ENCODE measurements around the gene KRTAP17-1.
"Not testable (repeated sequence)": the region's sequence is repeated elsewhere in the genome, so short reads cannot be mapped to it uniquely, and the experiment has no call there.

Gene KRTAP17-1

DNA sequence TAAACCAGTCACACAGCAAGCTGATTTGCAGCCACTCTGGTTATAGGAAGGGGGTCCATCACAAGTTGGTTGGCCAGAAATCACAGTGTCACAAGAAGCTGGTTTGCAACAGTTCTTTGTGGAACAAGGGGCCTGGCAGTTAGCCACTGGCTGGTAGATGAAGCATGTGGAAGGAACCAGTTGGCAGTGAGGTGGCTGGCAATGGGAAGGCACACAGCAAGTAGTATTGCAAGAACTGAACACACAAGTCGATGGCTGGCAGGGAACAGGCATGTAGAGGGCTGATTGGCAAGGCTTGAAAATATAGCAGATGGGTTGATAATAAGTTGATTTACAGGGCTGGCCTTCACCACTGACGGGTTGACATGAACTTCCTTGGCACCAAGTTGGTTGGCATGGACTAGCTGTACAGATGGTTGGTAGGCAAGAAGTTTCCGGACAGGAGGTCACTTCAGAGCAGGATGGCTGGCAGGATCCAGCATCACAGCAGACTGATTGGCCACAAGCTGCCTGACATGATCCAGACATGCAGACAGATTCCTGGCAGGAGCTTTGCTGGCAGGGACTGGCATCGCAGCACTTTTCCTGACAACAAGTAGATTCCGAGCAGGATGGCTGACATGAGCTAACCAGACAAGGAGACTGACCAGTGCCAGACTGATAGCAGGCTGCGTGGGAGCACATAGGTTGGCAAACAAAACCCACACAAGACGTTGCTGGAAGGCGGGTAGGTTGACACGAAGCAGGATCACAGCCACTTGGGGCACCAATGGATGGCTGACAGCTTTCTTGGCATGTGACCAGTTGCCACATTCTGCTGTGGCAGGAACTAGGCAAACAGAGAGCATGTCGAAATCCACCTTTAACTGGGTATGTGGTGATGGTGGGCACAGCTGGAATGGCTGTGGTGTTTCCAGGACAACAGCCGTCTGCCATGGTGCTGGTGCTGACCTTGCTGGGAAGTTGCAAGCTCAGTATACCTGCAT lies 13.3 kb downstream of the KRTAP17-1 start, which contains the start of gene KRTAP29-1:
Gene KRTAP29-1 (minus strand): TSS at position 936 of the 986 bp plus-strand sequence. CDS start 0 bp downstream, at position 936.
- peak; percentile 95 to 100 for DNase-seq

- no peak for DNase-seq
These were observed 14.2 kb downstream of the KRTAP17-1 start for GRCh38 chr17:41301204-41301790.

DNA sequence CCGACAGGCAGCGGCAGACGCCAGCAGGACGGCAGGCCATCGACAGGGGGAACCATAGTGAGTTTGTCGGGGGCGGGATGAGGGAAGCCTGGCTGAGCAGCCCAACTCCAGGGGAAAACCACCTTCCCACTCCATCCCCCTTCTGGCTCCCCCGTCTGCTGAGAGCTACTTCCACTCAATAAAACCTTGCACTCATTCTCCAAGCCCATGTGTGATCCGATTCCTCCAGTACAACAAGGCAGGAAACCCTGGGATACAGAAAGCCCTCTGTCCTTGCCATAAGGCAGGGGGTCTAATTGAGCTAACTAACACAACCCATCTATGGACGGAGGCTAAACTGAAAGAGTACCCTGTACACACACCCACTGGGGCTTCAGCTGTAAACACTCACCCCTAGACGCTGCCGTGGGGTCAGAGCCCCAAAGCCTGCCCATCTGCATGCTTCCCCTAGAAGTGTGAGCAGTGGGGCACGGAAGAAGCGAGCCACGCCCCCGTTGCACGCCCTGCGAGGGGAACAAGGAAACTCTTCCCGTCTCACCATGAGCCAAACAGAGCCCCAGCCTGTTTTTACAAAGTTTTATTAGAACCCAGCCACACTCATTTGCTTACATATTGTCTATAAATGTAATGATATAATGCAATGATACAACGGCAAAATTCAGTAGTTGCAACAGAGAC lies 16.9 kb downstream of the KRTAP17-1 start:
- no peak for DNase-seq

- no peak for DNase-seq
These were observed 18.7 kb downstream of the KRTAP17-1 start for GRCh38 chr17:41296846-41297245.

DNA sequence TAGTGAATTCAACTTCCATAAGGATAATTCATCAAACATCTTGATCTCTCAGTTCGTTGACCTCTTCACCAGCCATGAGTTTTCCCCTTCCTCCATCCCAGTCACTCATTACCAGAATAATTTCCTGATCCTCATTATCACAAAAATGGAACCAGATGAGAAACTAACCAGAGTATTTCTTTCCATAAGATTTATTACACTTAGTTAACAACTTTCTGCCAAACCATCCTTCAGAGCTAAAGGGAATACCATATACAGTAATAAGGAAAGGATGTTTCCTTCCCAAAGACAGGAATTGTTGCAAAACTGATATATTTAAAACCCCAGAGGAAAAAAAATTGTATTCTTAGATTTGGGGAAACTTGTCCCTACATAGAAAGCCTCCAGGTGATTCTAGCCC lies 21.5 kb downstream of the KRTAP17-1 start:
- DNase-seq: no peak

- DNase-seq: no peak
These were observed 28.5 kb downstream of the KRTAP17-1 start for GRCh38 chr17:41287050-41287449.

DNA sequence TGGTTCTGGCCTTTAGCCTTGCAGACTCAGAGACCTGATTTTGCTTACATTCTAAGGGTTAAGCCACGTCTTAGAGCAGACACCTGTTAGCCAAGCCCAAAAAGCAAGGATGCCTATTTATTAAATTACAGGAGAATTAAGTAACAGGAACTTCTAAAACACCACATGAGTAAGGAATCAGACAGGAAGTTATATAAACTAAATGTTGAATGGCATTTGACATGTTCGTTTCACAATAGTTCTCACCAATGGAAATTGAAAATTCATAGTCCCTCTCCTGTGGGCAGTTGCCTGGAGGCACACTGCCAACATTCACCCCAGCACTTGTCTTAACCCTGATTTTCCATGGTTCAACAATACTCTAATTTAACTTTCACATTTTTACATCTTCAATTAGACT lies 31.0 kb downstream of the KRTAP17-1 start:
- DNase-seq: no peak

- no peak for DNase-seq
These were observed 31.5 kb downstream of the KRTAP17-1 start for GRCh38 chr17:41284043-41284442.

- no peak for DNase-seq
These were observed 37.1 kb downstream of the KRTAP17-1 start for GRCh38 chr17:41278176-41278955.

DNA sequence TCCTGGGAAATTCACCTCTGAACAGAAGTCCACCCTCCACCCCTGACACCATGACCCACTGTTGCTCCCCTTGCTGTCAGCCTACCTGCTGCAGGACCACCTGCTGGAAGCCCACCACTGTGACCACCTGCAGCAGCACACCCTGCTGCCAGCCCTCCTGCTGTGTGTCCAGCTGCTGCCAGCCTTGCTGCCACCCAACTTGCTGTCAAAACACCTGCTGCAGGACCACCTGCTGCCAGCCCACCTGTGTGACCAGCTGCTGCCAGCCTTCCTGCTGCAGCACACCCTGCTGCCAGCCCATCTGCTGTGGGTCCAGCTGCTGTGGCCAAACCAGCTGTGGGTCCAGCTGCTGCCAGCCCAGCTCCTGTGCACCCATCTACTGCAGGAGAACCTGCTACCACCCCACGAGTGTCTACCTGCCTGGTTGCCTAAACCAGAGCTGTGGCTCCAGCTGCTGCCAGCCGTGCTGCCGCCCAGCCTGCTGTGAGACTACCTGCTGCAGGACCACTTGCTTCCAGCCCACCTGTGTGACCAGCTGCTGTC lies 39.8 kb downstream of the KRTAP17-1 start, which contains the start of gene KRTAP9-7:
Gene KRTAP9-7 (plus strand): TSS at position 51 of the 543 bp plus-strand sequence. CDS start 0 bp downstream, at position 51.
- DNase-seq: not testable (repeated sequence)

GRCh38 chr17:41271858-41272257 lies 43.7 kb downstream of the KRTAP17-1 start:
- no peak for DNase-seq

- DNase-seq: not testable (repeated sequence)
These were observed 44.2 kb downstream of the KRTAP17-1 start for GRCh38 chr17:41271323-41271722.

DNA sequence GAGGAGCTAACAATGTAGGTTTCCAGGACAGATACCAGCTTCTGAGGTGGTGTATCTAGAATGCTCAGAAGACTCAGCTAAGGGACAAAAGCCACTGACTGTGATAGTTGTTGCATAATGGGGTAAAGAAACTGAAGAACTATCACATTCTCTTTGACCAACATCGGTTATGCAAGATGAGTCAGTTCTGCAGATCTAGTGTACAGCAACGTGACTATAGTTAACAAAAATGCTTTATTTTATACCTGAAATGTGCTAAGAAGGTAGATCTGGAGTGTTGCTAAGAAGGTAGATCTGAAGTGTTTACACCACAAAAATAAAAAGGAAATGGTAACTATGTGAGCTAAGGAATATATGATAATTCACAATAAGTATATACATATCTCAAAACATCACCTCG lies 47.8 kb downstream of the KRTAP17-1 start:
- DNase-seq: no peak

DNA sequence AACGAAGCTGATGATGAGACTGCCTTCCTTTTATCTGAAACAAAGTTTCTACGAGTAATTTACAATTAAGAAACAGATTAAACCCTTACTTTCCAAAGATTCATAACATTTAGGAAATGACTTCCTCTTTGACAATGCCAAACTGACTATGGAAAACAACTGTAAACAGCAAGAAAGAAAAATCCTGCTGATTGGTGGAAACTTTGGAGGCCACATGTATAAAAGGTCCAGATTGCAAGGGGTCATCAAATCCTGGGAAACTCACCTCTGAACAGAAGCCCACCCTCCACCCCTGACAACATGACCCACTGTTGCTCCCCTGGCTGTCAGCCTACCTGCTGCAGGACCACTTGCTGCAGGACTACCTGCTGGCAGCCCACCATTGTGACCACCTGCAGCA lies 50.4 kb downstream of the KRTAP17-1 start, which contains the start of gene KRTAP9-6:
Gene KRTAP9-6 (plus strand): TSS at position 301 of the 400 bp plus-strand sequence. CDS start 0 bp downstream, at position 301.
- no peak for DNase-seq

Measured in cerebellar nuclear complex (tissue), 1 donor.